ENCODE results near the gene ABO. TPM values are rescaled to one million over a fixed set of nuclear protein-coding genes. Genes with fewer than 3 reads are reported as not detected.
"Not testable (repeated sequence)": the region's sequence is repeated elsewhere in the genome, so short reads cannot be mapped to it uniquely, and the experiment has no call there.

ABO gene
- total and polyA plus RNA-seq, 4 donors, result 0.28 to 2.9 (median 0.60) TPM

GRCh38 chr9:133207021-133207531, 67.9 kb downstream of the ABO start:
- WGBS (ENCODE audit: insufficient coverage), result 84% methylated on average over 14 of the region's 14 CpGs
- H3K4me1 ChIP-seq (ENCODE audit: control insufficient read depth, insufficient read depth, low read length), result no peaks in the 10 kb centered on the region
- no peaks in the 10 kb centered on the region for H3K36me3 ChIP-seq (ENCODE audit: control insufficient read depth, insufficient read depth, low read length)
- H3K4me3 ChIP-seq (ENCODE audit: low read depth, low read length), result no peak overlapping the region
- H3K27ac ChIP-seq (ENCODE audit: low read depth, low read length), result no peak overlapping the region
- H3K9me3 ChIP-seq (ENCODE audit: control insufficient read depth, insufficient read depth, low read length), result no peaks in the 10 kb centered on the region
- no peak for DNase-seq (ENCODE audit: low read depth in 4 of 6, low spot score in 6 of 6)
- H3K27me3 ChIP-seq (ENCODE audit: control insufficient read depth, insufficient read depth, low read length), result no peaks in the 10 kb centered on the region

DNA sequence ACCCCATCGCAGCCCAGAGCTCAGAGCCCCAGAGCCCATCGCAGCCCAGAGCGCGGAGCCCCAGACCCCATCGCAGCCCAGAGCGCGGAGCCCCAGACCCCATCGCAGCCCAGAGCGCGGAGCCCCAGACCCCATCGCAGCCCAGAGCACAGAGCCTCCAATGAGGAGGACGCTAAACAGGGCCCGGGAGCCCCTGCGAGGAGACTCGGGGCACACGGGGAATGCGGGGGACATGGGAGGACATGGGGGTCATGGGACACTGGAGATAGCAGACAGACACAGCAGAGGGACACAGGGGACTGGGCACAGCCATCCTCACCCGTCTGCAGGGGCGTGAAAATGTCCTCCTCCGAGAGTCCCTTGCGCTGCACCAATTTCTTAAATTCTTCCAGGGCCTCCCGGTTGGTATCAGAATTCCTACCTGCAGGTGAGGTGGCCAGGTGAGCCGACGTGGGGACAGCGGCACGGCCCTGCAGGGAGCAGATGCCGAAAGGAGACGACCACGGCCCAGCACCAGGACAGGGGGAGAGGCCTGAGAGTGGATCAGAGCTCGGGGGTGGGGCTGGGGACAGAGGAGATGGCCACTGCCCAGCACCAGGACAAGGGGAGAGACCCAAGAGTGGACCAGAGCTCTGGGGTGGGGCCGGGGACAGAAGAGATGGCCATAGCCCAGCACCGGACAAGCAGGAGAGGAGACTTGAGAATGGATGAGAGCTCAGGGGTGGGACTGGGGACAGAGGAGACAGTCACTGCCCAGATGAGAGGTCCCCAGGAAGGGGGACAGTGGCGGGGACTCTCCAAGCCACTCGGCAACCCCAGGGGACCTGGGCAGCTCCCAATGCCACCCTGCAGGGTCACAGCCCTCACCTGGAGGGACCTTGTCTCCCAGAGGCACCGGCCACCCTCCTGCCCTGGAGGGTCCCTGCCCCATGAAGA, 68.7 kb downstream of the ABO start:
- Histone ChIP-seq H3K36me3 (ENCODE audit: control insufficient read depth, insufficient read depth, low read length) (no peaks in the 10 kb centered on the region), H3K4me1 (ENCODE audit: control insufficient read depth, insufficient read depth, low read length) (no peaks in the 10 kb centered on the region), H3K4me3 (ENCODE audit: low read depth, low read length) (no peak overlapping the region), H3K9me3 (ENCODE audit: control insufficient read depth, insufficient read depth, low read length) (no peaks in the 10 kb centered on the region), H3K27me3 (ENCODE audit: control insufficient read depth, insufficient read depth, low read length) (no peaks in the 10 kb centered on the region), H3K27ac (ENCODE audit: low read depth, low read length) (no peak overlapping the region)
- WGBS (ENCODE audit: insufficient coverage), result 81% methylated on average over 35 of the region's 35 CpGs
- no peak for DNase-seq (ENCODE audit: low read depth in 4 of 6, low spot score in 6 of 6)

- H3K4me3 ChIP-seq (ENCODE audit: low read depth, low read length); H3K9me3 ChIP-seq (ENCODE audit: control insufficient read depth, insufficient read depth, low read length); H3K36me3 ChIP-seq (ENCODE audit: control insufficient read depth, insufficient read depth, low read length); H3K4me1 ChIP-seq (ENCODE audit: control insufficient read depth, insufficient read depth, low read length); H3K27me3 ChIP-seq (ENCODE audit: control insufficient read depth, insufficient read depth, low read length); H3K27ac ChIP-seq (ENCODE audit: low read depth, low read length); DNase-seq (ENCODE audit: low read depth in 4 of 6, low spot score in 6 of 6): not testable (repeated sequence)
- 72% methylated on average over 12 of the region's 14 CpGs for WGBS (ENCODE audit: insufficient coverage)
Measured at GRCh38 chr9:133205481-133205887, 69.5 kb downstream of the ABO start.

Small RNA genes lying within 50 kb of the gene (small RNA-seq; reads per million reads assigned to genes)
- not detected for gene RF00019 (ENCODE audit: low replicate concordance)

Other genes with a start within 250 kb of the ABO start
- 10 to 100 TPM; 26.5 to 57.5 TPM for gene GTF3C5, start 244.2 kb downstream of the ABO start, total RNA-seq
- gene GTF3C5, start 244.2 kb downstream of the ABO start, polyA plus RNA-seq (ENCODE audit: insufficient read length in 2 of 2), result 10 to 100 TPM; 66.7 to 75.8 TPM
- gene CEL, start 213.2 kb downstream of the ABO start, total RNA-seq, result 1 to 10 TPM in 1 of 2 donors, under 1 TPM in 1; 0.30 to 1.2 TPM
- gene CEL, start 213.2 kb downstream of the ABO start, polyA plus RNA-seq (ENCODE audit: insufficient read length in 2 of 2), result 1 to 10 TPM; 2.3 to 3.5 TPM
- 10 to 100 TPM; 67.4 to 78.6 TPM for gene RALGDS, start 154.0 kb downstream of the ABO start, total RNA-seq
- gene RALGDS, start 154.0 kb downstream of the ABO start, polyA plus RNA-seq (ENCODE audit: insufficient read length in 2 of 2), result 100 to 1,000 TPM; 120 to 134 TPM
- gene GBGT1, start 111.3 kb downstream of the ABO start, total RNA-seq, result 1 to 10 TPM; 3.9 to 6.4 TPM
- gene GBGT1, start 111.3 kb downstream of the ABO start, polyA plus RNA-seq (ENCODE audit: insufficient read length in 2 of 2), result 1 to 10 TPM; 5.5 to 8.6 TPM
- not detected for gene OBP2B, start 66.0 kb downstream of the ABO start, total RNA-seq
- not detected for gene OBP2B, start 66.0 kb downstream of the ABO start, polyA plus RNA-seq (ENCODE audit: insufficient read length in 2 of 2)
- 10 to 100 TPM; 11.7 to 19.9 TPM for gene SURF6, start 61.0 kb upstream of the ABO start, total RNA-seq
- gene SURF6, start 61.0 kb upstream of the ABO start, polyA plus RNA-seq (ENCODE audit: insufficient read length in 2 of 2), result 10 to 100 TPM; 31.2 to 36.2 TPM
- gene MED22, start 72.9 kb upstream of the ABO start, total RNA-seq, result 10 to 100 TPM; 16.5 to 28.0 TPM
- 10 to 100 TPM; 37.9 to 41.2 TPM for gene MED22, start 72.9 kb upstream of the ABO start, polyA plus RNA-seq (ENCODE audit: insufficient read length in 2 of 2)
- gene RPL7A, start 73.0 kb upstream of the ABO start, total RNA-seq, result 1,000 to 10,000 TPM in 1 of 2 donors, 100 to 1,000 TPM in 1; 796 to 2,086 TPM
- gene RPL7A, start 73.0 kb upstream of the ABO start, polyA plus RNA-seq (ENCODE audit: insufficient read length in 2 of 2), result 1,000 to 10,000 TPM; 1,459 to 1,491 TPM
- 10 to 100 TPM; 14.7 to 31.5 TPM for gene SURF1, start 81.3 kb upstream of the ABO start, total RNA-seq
- 10 to 100 TPM; 37.9 to 39.1 TPM for gene SURF1, start 81.3 kb upstream of the ABO start, polyA plus RNA-seq (ENCODE audit: insufficient read length in 2 of 2)
- gene SURF2, start 81.3 kb upstream of the ABO start, total RNA-seq, result 10 to 100 TPM; 10.7 to 21.2 TPM
- 10 to 100 TPM; 35.5 to 36.9 TPM for gene SURF2, start 81.3 kb upstream of the ABO start, polyA plus RNA-seq (ENCODE audit: insufficient read length in 2 of 2)
- 100 to 1,000 TPM; 125 to 144 TPM for gene SURF4, start 100.9 kb upstream of the ABO start, total RNA-seq
- gene SURF4, start 100.9 kb upstream of the ABO start, polyA plus RNA-seq (ENCODE audit: insufficient read length in 2 of 2), result 100 to 1,000 TPM; 103 to 111 TPM
- gene STKLD1, start 101.2 kb upstream of the ABO start, total RNA-seq, result 1 to 10 TPM; 1.2 to 3.6 TPM
- gene STKLD1, start 101.2 kb upstream of the ABO start, polyA plus RNA-seq (ENCODE audit: insufficient read length in 2 of 2), result 1 to 10 TPM; 2.5 to 7.5 TPM
- gene REXO4, start 142.8 kb upstream of the ABO start, total RNA-seq, result 10 to 100 TPM in 1 of 2 donors, 1 to 10 TPM in 1; 9.0 to 19.4 TPM
- gene REXO4, start 142.8 kb upstream of the ABO start, polyA plus RNA-seq (ENCODE audit: insufficient read length in 2 of 2), result 10 to 100 TPM; 25.3 to 28.1 TPM
- gene ADAMTS13, start 147.2 kb upstream of the ABO start, total RNA-seq, result 1 to 10 TPM; 2.4 to 6.1 TPM
- 10 to 100 TPM; 13.4 to 16.5 TPM for gene ADAMTS13, start 147.2 kb upstream of the ABO start, polyA plus RNA-seq (ENCODE audit: insufficient read length in 2 of 2)
- gene CACFD1, start 184.8 kb upstream of the ABO start, total RNA-seq, result 10 to 100 TPM; 11.0 to 18.8 TPM
- gene CACFD1, start 184.8 kb upstream of the ABO start, polyA plus RNA-seq (ENCODE audit: insufficient read length in 2 of 2), result 10 to 100 TPM; 50.3 to 53.7 TPM
- 10 to 100 TPM in 1 of 2 donors, 1 to 10 TPM in 1; 5.7 to 15.4 TPM for gene SLC2A6, start 203.9 kb upstream of the ABO start, total RNA-seq
- gene SLC2A6, start 203.9 kb upstream of the ABO start, polyA plus RNA-seq (ENCODE audit: insufficient read length in 2 of 2), result 10 to 100 TPM; 25.2 to 26.3 TPM
- gene MYMK, start 249.8 kb upstream of the ABO start, total RNA-seq, result not detected
- under 1 TPM in 1 of 2 donors, not detected in 1; 0.26 TPM for gene MYMK, start 249.8 kb upstream of the ABO start, polyA plus RNA-seq (ENCODE audit: insufficient read length in 2 of 2)

All from spinal cord (tissue), 10 donors.